Measurements from ENCODE around the gene ICAM5. TPM values are rescaled to one million over a fixed set of nuclear protein-coding genes. Genes with fewer than 3 reads are reported as not detected.

Gene ICAM5
- total and polyA plus RNA-seq, 10 of the 15 experiments (the other 5 are each of a cell fraction or from before 2014, with no cell fraction given) = 0.14 to 4.6 (median 0.94) TPM; not detected in 2

DNA sequence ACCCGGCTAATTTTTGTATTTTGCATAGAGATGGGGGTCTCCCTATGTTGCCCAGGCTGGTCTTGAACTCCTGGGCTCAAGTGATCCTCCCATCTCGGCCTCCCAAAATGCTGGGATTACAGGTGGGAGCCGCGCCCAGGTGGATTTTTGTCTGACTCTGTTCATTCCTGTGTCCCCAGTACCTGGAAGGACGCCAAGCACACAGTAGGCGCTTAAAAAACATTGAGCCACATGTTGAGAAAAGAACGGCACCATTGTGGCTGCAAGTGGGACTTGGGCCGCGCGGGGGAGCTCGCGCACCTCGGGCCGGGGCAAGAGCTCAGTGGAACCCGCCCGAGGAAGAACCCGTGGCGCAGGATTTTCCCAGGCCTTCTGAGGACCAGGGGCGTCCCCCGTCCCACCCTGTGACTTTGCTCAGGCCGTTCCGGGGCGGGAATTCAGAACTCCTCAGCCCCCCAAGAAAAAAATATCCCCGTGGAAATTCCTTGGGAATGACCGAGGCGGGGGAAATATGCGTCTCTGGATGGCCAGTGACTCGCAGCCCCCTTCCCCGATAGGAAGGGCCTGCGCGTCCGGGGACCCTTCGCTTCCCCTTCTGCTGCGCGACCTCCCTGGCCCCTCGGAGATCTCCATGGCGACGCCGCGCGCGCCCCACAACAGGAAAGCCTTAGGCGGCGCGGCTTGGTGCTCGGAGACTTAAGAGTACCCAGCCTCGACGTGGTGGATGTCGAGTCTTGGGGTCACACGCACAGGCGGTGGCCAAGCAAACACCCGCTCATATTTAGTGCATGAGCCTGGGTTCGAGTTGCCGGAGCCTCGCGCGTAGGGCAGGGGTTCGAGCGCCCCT is 20.2 kb upstream of the ICAM5 start (continued):
- TF ChIP-seq, protein P1, sequence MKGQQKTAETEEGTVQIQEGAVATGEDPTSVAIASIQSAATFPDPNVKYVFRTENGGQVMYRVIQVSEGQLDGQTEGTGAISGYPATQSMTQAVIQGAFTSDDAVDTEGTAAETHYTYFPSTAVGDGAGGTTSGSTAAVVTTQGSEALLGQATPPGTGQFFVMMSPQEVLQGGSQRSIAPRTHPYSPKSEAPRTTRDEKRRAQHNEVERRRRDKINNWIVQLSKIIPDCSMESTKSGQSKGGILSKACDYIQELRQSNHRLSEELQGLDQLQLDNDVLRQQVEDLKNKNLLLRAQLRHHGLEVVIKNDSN (IDR thresholded peaks at IDR 0.05; ENCODE audit: borderline replicate concordance, extremely low read length, insufficient read depth, low read depth, low read length) = no peak
- TF ChIP-seq BRCA1 (IDR thresholded peaks at IDR 0.05; ENCODE audit: low read depth, low read length) = no peak
- no peak for TF ChIP-seq ZNF274 (IDR thresholded peaks at IDR 0.05; ENCODE audit: insufficient read depth, insufficient read length)
- TF ChIP-seq, protein P2, sequence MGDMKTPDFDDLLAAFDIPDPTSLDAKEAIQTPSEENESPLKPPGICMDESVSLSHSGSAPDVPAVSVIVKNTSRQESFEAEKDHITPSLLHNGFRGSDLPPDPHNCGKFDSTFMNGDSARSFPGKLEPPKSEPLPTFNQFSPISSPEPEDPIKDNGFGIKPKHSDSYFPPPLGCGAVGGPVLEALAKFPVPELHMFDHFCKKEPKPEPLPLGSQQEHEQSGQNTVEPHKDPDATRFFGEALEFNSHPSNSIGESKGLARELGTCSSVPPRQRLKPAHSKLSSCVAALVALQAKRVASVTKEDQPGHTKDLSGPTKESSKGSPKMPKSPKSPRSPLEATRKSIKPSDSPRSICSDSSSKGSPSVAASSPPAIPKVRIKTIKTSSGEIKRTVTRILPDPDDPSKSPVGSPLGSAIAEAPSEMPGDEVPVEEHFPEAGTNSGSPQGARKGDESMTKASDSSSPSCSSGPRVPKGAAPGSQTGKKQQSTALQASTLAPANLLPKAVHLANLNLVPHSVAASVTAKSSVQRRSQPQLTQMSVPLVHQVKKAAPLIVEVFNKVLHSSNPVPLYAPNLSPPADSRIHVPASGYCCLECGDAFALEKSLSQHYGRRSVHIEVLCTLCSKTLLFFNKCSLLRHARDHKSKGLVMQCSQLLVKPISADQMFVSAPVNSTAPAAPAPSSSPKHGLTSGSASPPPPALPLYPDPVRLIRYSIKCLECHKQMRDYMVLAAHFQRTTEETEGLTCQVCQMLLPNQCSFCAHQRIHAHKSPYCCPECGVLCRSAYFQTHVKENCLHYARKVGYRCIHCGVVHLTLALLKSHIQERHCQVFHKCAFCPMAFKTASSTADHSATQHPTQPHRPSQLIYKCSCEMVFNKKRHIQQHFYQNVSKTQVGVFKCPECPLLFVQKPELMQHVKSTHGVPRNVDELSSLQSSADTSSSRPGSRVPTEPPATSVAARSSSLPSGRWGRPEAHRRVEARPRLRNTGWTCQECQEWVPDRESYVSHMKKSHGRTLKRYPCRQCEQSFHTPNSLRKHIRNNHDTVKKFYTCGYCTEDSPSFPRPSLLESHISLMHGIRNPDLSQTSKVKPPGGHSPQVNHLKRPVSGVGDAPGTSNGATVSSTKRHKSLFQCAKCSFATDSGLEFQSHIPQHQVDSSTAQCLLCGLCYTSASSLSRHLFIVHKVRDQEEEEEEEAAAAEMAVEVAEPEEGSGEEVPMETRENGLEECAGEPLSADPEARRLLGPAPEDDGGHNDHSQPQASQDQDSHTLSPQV (IDR thresholded peaks at IDR 0.05) = 0 out of 2 replicates have a peak, but pooled peaks have one; percentile 16
- peak; percentile 67; the same call in 1 of the 2 replicates for TF ChIP-seq RB1 (IDR thresholded peaks at IDR 0.05; ENCODE audit: borderline replicate concordance)
- TF ChIP-seq, protein P3, sequence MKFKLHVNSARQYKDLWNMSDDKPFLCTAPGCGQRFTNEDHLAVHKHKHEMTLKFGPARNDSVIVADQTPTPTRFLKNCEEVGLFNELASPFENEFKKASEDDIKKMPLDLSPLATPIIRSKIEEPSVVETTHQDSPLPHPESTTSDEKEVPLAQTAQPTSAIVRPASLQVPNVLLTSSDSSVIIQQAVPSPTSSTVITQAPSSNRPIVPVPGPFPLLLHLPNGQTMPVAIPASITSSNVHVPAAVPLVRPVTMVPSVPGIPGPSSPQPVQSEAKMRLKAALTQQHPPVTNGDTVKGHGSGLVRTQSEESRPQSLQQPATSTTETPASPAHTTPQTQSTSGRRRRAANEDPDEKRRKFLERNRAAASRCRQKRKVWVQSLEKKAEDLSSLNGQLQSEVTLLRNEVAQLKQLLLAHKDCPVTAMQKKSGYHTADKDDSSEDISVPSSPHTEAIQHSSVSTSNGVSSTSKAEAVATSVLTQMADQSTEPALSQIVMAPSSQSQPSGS (IDR thresholded peaks at IDR 0.05; ENCODE audit: low read length) = no peak
- TF ChIP-seq, protein P4, sequence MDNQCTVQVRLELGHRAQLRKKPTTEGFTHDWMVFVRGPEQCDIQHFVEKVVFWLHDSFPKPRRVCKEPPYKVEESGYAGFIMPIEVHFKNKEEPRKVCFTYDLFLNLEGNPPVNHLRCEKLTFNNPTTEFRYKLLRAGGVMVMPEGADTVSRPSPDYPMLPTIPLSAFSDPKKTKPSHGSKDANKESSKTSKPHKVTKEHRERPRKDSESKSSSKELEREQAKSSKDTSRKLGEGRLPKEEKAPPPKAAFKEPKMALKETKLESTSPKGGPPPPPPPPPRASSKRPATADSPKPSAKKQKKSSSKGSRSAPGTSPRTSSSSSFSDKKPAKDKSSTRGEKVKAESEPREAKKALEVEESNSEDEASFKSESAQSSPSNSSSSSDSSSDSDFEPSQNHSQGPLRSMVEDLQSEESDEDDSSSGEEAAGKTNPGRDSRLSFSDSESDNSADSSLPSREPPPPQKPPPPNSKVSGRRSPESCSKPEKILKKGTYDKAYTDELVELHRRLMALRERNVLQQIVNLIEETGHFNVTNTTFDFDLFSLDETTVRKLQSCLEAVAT (IDR thresholded peaks at IDR 0.05) = no peak
- no peak for TF ChIP-seq CREM (IDR thresholded peaks at IDR 0.05; ENCODE audit: low read depth)
- TF ChIP-seq ZBTB11 (CRISPR knock-in tag; IDR thresholded peaks at IDR 0.05) = no peak
- 0 out of 2 replicates have a peak, but pooled peaks have one; percentile 23 for TF ChIP-seq CBX5 (IDR thresholded peaks at IDR 0.05; ENCODE audit: low read depth)
- TF ChIP-seq FOXM1 (IDR thresholded peaks at IDR 0.05; ENCODE audit: low read depth, low read length) = no peak
- no peak for TF ChIP-seq NFYA (IDR thresholded peaks at IDR 0.05; ENCODE audit: borderline replicate concordance, low read depth, low read length)
- TF ChIP-seq, protein P5, sequence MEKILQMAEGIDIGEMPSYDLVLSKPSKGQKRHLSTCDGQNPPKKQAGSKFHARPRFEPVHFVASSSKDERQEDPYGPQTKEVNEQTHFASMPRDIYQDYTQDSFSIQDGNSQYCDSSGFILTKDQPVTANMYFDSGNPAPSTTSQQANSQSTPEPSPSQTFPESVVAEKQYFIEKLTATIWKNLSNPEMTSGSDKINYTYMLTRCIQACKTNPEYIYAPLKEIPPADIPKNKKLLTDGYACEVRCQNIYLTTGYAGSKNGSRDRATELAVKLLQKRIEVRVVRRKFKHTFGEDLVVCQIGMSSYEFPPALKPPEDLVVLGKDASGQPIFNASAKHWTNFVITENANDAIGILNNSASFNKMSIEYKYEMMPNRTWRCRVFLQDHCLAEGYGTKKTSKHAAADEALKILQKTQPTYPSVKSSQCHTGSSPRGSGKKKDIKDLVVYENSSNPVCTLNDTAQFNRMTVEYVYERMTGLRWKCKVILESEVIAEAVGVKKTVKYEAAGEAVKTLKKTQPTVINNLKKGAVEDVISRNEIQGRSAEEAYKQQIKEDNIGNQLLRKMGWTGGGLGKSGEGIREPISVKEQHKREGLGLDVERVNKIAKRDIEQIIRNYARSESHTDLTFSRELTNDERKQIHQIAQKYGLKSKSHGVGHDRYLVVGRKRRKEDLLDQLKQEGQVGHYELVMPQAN (conservative IDR thresholded peaks at IDR 0.05) = peak; percentile 81
- TF ChIP-seq TCF7 (IDR thresholded peaks at IDR 0.05; ENCODE audit: borderline replicate concordance) = no peak

Data from GM12878 (cell line).